ENCODE measurements around the gene S100A13.
"Not testable (repeated sequence)": the region's sequence is repeated elsewhere in the genome, so short reads cannot be mapped to it uniquely, and the experiment has no call there.

The S100A13 gene

GRCh38 chr1:153626904-153627714 lies at the start of gene S100A13:
S100A13 (minus strand) TSS chr1:153627505; CDS start chr1:153626472, 1,033 bp downstream.
- H3K9ac ChIP-seq (ENCODE audit: low read length): peak within 1 kb of the TSS; percentile 64
- no peaks in the 10 kb centered on the region for H3K36me3 ChIP-seq (ENCODE audit: control insufficient read depth, insufficient read depth, low read length)
- H3K4me1 ChIP-seq (ENCODE audit: control insufficient read depth, insufficient read depth, low read length): peaks cover 20% of the 10 kb centered on the region
- no peaks in the 10 kb centered on the region for H3K27me3 ChIP-seq (ENCODE audit: control insufficient read depth, insufficient read depth, low read length)
- peak within 1 kb of the TSS; percentile 94 for H3K27ac ChIP-seq (ENCODE audit: low read depth, low read length)
- H3K4me3 ChIP-seq (ENCODE audit: low read length): peak within 1 kb of the TSS; percentile 78

GRCh38 chr1:153673511-153673910 lies 46.2 kb upstream of the S100A13 start:
- Histone ChIP-seq H3K27me3 (ENCODE audit: control insufficient read depth, insufficient read depth, low read length) (peaks cover 5% of the 10 kb centered on the region), H3K36me3 (ENCODE audit: control insufficient read depth, insufficient read depth, low read length) (no peaks in the 10 kb centered on the region), H3K9ac (ENCODE audit: low read length) (no peak overlapping the region), H3K4me3 (ENCODE audit: low read length) (no peak overlapping the region), H3K4me1 (ENCODE audit: control insufficient read depth, insufficient read depth, low read length) (peaks cover 15% of the 10 kb centered on the region), H3K27ac (ENCODE audit: low read depth, low read length) (no peak overlapping the region)

DNA sequence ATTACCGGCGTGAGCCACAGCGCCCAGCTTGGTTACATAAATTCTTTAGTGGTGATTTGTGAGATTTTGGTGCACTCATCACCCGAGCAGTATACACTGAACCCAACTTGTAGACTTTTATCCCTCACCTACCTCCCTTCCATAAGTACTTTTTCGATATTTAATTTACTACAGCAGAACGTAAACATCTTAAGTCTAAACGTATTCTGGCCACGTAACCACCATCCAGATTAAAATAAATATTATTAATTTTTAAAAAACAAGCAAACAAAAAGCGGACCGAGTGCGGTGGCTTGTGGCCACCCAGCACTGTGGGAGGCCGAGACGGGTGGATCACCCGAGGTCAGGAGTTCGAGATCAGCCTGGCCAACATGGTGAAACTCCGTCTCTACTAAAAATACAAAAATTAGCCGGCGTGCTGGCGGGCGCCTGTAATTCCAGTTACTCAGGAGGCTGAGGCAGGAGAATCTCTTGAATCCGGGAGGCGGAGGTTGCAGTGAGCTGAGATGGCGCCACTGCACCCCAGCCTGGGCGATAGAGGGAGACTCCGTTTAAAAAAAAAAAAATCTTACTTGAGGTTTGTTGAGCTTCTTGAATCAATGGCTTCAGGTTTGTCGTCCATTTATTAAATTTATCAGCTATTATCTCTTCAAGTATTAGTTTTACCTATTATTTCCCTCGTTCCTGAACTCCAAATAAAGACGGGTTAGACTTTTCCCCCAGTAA lies 44.5 kb upstream of the S100A13 start:
- H3K9ac ChIP-seq (ENCODE audit: low read length); H3K36me3 ChIP-seq (ENCODE audit: control insufficient read depth, insufficient read depth, low read length); H3K27me3 ChIP-seq (ENCODE audit: control insufficient read depth, insufficient read depth, low read length); H3K4me1 ChIP-seq (ENCODE audit: control insufficient read depth, insufficient read depth, low read length): not testable (repeated sequence)
- Histone ChIP-seq H3K4me3 (ENCODE audit: low read length) (peak overlapping the region; percentile 66), H3K27ac (ENCODE audit: low read depth, low read length) (peak overlapping the region; percentile 77)

GRCh38 chr1:153670859-153671627 lies 43.7 kb upstream of the S100A13 start, which contains the start of gene ILF2:
ILF2 (minus strand) TSS chr1:153670993; CDS start chr1:153670922, 71 bp downstream.
- peaks cover 8% of the 10 kb centered on the region for H3K4me1 ChIP-seq (ENCODE audit: control insufficient read depth, insufficient read depth, low read length)
- H3K4me3 ChIP-seq (ENCODE audit: low read length): peak within 1 kb of the TSS; percentile 95
- peak within 1 kb of the TSS; percentile 84 for H3K27ac ChIP-seq (ENCODE audit: low read depth, low read length)
- peaks cover 15% of the 10 kb centered on the region for H3K36me3 ChIP-seq (ENCODE audit: control insufficient read depth, insufficient read depth, low read length)
- H3K27me3 ChIP-seq (ENCODE audit: control insufficient read depth, insufficient read depth, low read length): no peaks in the 10 kb centered on the region
- peak within 1 kb of the TSS; percentile 82 for H3K9ac ChIP-seq (ENCODE audit: low read length)

- Histone ChIP-seq H3K27ac (ENCODE audit: low read depth, low read length) (peak overlapping the region; percentile 84), H3K4me3 (ENCODE audit: low read length) (peak overlapping the region; percentile 95), H3K27me3 (ENCODE audit: control insufficient read depth, insufficient read depth, low read length) (no peaks in the 10 kb centered on the region), H3K9ac (ENCODE audit: low read length) (peak overlapping the region; percentile 82), H3K36me3 (ENCODE audit: control insufficient read depth, insufficient read depth, low read length) (peaks cover 16% of the 10 kb centered on the region), H3K4me1 (ENCODE audit: control insufficient read depth, insufficient read depth, low read length) (peaks cover 8% of the 10 kb centered on the region)
These were observed 43.1 kb upstream of the S100A13 start for GRCh38 chr1:153670257-153670858.

- peaks cover 8% of the 10 kb centered on the region for H3K4me1 ChIP-seq (ENCODE audit: control insufficient read depth, insufficient read depth, low read length)
- H3K27me3 ChIP-seq (ENCODE audit: control insufficient read depth, insufficient read depth, low read length): no peaks in the 10 kb centered on the region
- H3K36me3 ChIP-seq (ENCODE audit: control insufficient read depth, insufficient read depth, low read length): peaks cover 23% of the 10 kb centered on the region
- H3K9ac ChIP-seq (ENCODE audit: low read length): no peak overlapping the region
- no peak overlapping the region for H3K4me3 ChIP-seq (ENCODE audit: low read length)
- no peak overlapping the region for H3K27ac ChIP-seq (ENCODE audit: low read depth, low read length)
These were observed 42.3 kb upstream of the S100A13 start for GRCh38 chr1:153669606-153670005.

DNA sequence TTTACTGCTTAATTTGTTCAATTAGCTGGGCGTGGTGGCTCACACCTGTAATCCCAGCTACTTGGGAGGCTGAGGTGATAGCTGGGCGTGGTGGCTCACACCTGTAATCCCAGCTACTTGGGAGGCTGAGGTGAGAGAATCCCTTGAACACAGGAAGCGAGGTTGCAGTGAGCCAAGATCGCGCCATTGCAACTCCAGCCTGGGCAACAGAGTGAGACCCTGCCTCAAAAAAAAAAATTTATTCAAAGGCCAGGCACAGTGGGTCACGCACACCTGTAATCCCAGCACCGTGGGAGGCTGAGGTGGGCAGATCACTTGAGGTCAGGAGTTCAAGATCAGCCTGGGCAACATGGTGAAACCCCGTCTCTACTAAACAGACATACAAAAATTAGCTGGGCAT lies 41.4 kb upstream of the S100A13 start:
- peaks cover 29% of the 10 kb centered on the region for H3K36me3 ChIP-seq (ENCODE audit: control insufficient read depth, insufficient read depth, low read length)
- H3K27ac ChIP-seq (ENCODE audit: low read depth, low read length); H3K4me3 ChIP-seq (ENCODE audit: low read length); H3K9ac ChIP-seq (ENCODE audit: low read length); H3K27me3 ChIP-seq (ENCODE audit: control insufficient read depth, insufficient read depth, low read length); H3K4me1 ChIP-seq (ENCODE audit: control insufficient read depth, insufficient read depth, low read length): not testable (repeated sequence)

DNA sequence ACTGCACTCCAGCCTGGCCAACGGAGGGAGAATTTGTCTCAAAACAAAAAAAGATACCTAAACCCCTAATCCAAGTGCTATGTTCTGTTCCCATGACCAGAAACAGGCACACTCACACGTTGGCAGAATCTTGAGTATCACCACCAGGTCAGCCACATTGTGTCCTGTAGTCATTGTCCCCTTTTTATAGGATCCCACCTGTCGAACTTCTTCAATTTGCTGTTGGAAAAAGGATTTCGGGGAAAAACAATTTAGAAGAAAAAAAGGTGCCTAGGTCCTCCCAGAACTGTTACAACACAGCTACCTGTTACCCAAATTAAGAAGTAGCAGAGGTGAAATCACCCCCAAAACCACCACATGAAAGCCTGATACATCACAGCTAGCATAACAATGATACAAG lies 40.1 kb upstream of the S100A13 start:
- H3K4me3 ChIP-seq (ENCODE audit: low read length): no peak overlapping the region
- no peaks in the 10 kb centered on the region for H3K27me3 ChIP-seq (ENCODE audit: control insufficient read depth, insufficient read depth, low read length)
- H3K27ac ChIP-seq (ENCODE audit: low read depth, low read length): no peak overlapping the region
- H3K9ac ChIP-seq (ENCODE audit: low read length): no peak overlapping the region
- peaks cover 35% of the 10 kb centered on the region for H3K36me3 ChIP-seq (ENCODE audit: control insufficient read depth, insufficient read depth, low read length)
- H3K4me1 ChIP-seq (ENCODE audit: control insufficient read depth, insufficient read depth, low read length): peaks cover 8% of the 10 kb centered on the region

DNA sequence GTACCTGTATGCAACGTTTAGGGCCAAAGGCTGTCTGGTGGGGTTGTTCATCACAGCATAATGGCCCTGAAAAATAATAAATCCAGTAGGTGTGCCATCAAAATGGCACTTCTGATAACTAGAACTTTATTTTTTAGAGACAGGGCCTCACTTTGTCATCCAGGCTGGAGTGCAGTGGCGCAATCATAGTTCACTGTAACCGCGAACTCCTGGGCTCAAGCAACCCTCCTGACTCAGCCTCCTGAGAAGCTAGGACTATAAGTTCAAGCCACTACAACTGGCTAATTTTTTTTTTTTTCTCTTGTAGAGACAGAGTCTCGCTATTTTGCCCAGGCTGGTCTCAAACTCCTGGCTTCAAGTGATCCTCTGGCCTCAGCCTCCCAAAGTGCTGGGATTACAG lies 35.9 kb upstream of the S100A13 start:
- Histone ChIP-seq H3K4me1 (ENCODE audit: control insufficient read depth, insufficient read depth, low read length) (peaks cover 6% of the 10 kb centered on the region), H3K4me3 (ENCODE audit: low read length) (no peak overlapping the region), H3K36me3 (ENCODE audit: control insufficient read depth, insufficient read depth, low read length) (peaks cover 47% of the 10 kb centered on the region), H3K9ac (ENCODE audit: low read length) (no peak overlapping the region), H3K27me3 (ENCODE audit: control insufficient read depth, insufficient read depth, low read length) (no peaks in the 10 kb centered on the region), H3K27ac (ENCODE audit: low read depth, low read length) (no peak overlapping the region)

- Histone ChIP-seq H3K9ac (ENCODE audit: low read length) (no peak overlapping the region), H3K4me3 (ENCODE audit: low read length) (no peak overlapping the region), H3K27me3 (ENCODE audit: control insufficient read depth, insufficient read depth, low read length) (no peaks in the 10 kb centered on the region), H3K4me1 (ENCODE audit: control insufficient read depth, insufficient read depth, low read length) (peaks cover 6% of the 10 kb centered on the region), H3K27ac (ENCODE audit: low read depth, low read length) (no peak overlapping the region), H3K36me3 (ENCODE audit: control insufficient read depth, insufficient read depth, low read length) (peaks cover 42% of the 10 kb centered on the region)
These were observed 35.0 kb upstream of the S100A13 start for GRCh38 chr1:153662269-153662668.

DNA sequence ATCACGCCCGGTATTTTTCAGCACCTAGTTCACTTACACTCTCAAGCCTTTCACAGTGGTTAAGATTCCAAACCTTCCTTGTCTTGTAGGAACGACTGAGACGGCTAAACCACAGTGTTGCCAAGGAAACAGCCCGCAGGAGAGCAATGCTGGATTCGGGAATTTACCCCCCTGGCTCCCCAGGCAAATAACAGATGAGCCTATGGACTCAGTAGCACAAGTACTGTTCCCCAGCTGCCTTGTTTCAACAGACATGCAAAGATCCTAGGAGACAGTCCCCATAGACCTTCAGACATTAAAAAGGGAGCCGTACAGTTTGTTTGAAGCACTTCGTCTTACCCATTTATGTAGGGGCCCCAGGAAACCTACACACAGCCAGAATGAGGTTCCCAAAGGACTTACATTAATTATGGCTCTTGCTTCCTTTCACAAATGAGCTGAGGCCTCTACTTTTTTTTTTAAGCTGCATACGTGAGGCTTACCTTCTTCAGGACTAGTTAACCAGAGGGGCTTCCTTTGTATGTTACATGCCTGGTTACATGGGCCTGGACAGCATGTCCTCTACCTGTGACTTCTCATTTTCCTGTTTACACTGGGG lies 33.9 kb upstream of the S100A13 start:
- no peak overlapping the region for H3K4me3 ChIP-seq (ENCODE audit: low read length)
- no peaks in the 10 kb centered on the region for H3K27me3 ChIP-seq (ENCODE audit: control insufficient read depth, insufficient read depth, low read length)
- peaks cover 32% of the 10 kb centered on the region for H3K36me3 ChIP-seq (ENCODE audit: control insufficient read depth, insufficient read depth, low read length)
- H3K27ac ChIP-seq (ENCODE audit: low read depth, low read length): no peak overlapping the region
- H3K4me1 ChIP-seq (ENCODE audit: control insufficient read depth, insufficient read depth, low read length): peaks cover 6% of the 10 kb centered on the region
- no peak overlapping the region for H3K9ac ChIP-seq (ENCODE audit: low read length)
